K562 (cell line): ENCODE measurements around the gene KRTAP1-5. TPM values are rescaled to one million over a fixed set of nuclear protein-coding genes. Genes with fewer than 3 reads are reported as not detected.
A peak's percentile ranks its signal among the peaks of the same experiment; 100 is the strongest.

Source experiments
- EGR1 ChIP-seq: fragments of 450-650 bp; conservative IDR thresholded peaks from 2 replicates; pipeline ENCODE4 v1.6.1; 2017; ENCODE audit warnings: mild to moderate bottlenecking
- ESRRA ChIP-seq: fragments of 450-650 bp; IDR thresholded peaks from 2 replicates; pipeline ENCODE4 v1.6.1; 2014; ENCODE audit warnings: low read depth, mild to moderate bottlenecking, moderate library complexity, borderline replicate concordance
- FOS ChIP-seq: IDR thresholded peaks from 3 replicates; pipeline ENCODE4 v1.6.1; 2011; ENCODE audit not compliant: insufficient read length; ENCODE audit errors: extremely low read depth
- FOXK1 ChIP-seq: sonication (generic); formaldehyde crosslinking; IDR thresholded peaks from 2 replicates; pipeline ENCODE4 v1.8.0; 2022; ENCODE audit warnings: missing genetic modification reagents, mild to moderate bottlenecking, borderline replicate concordance
- L3MBTL2 ChIP-seq: fragments of 450-650 bp; IDR thresholded peaks from 2 replicates; pipeline ENCODE4 v1.6.1; 2016; ENCODE audit warnings: mild to moderate bottlenecking, moderate library complexity
- MYC ChIP-seq, 2 experiments: fragments of 250-450 bp in 1 of 2; sonication (Bioruptor Pico) in 1 of 2; IDR thresholded peaks; 2 replicates each; pipeline versions ENCODE4 v1.5.1 to v1.6.1; 2012 to 2021; ENCODE audit warnings: low read depth in 2 of 2, borderline replicate concordance in 1 of 2, improper control_type of control experiment in 1 of 2, low read length in 1 of 2, mild to moderate bottlenecking in 1 of 2, moderate library complexity in 1 of 2
- PHF21A ChIP-seq: fragments of 450-650 bp; IDR thresholded peaks from 2 replicates; pipeline ENCODE4 v1.6.1; 2017; ENCODE audit warnings: low read depth, borderline replicate concordance
- ZKSCAN8 ChIP-seq: fragments of 200-800 bp; sonication (Bioruptor generic); IDR thresholded peaks from 2 replicates; pipeline ENCODE4 v1.6.1; 2016; ENCODE audit warnings: missing genetic modification characterization, missing compliant biosample characterization
- ZNF175 ChIP-seq: fragments of 200-800 bp; sonication (Bioruptor generic); IDR thresholded peaks from 2 replicates; pipeline ENCODE4 v1.6.1; 2016; ENCODE audit warnings: low read depth, mild to moderate bottlenecking, missing genetic modification characterization, missing compliant biosample characterization
- ZNF197 ChIP-seq: fragments of 200-800 bp; sonication (Bioruptor generic); IDR thresholded peaks from 2 replicates; pipeline ENCODE4 v1.6.1; 2016; ENCODE audit warnings: low read depth, missing genetic modification characterization, missing compliant biosample characterization
- ZNF57 ChIP-seq: fragments of 450-650 bp; formaldehyde crosslinking; IDR thresholded peaks from 2 replicates; pipeline ENCODE4 v1.4.0; 2020; ENCODE audit warnings: mild to moderate bottlenecking, moderate library complexity
- polyA plus RNA-seq, 8 experiments: library from polyadenylated mRNA; depleted of rRNA in 4 of 8; stranded (reverse) in 5 of 8; unstranded in 3 of 8; fragments of >200 nt; fragmentation: Nextera tagmentation in 2 of 8; fragmentation: Illumina TruSeq in 1 of 8; extraction: Ambion mirVana in 2 of 8; extraction: Trizol in 1 of 8; gene quantifications; 2 replicates each; pipeline versions ENCODE4 v1.2.1 to v1.2.3, GENCODE V29; 2011 to 2014; ENCODE audit warnings: inconsistent platforms in 1 of 8, missing spikeins in 1 of 8
- total RNA-seq, 7 experiments: library from RNA; depleted of rRNA in 6 of 7; stranded (reverse); fragments of >200 nt in 6 of 7; fragmentation: Illumina TruSeq in 2 of 7; extraction: Trizol in 2 of 7; gene quantifications; 2 replicates each; pipeline versions ENCODE4 v1.2.1 to v1.2.3, GENCODE V29; 2011 to 2021; ENCODE audit warnings: low replicate concordance in 1 of 7
- TF ChIP-seq, protein P1 (sequence below): fragments of 450-650 bp; IDR thresholded peaks from 2 replicates; pipeline ENCODE4 v1.6.1; 2016; ENCODE audit warnings: mild to moderate bottlenecking
- TF ChIP-seq, protein P2 (sequence below), 3 experiments: fragments of 200-800 bp in 1 of 3; fragments of 250-450 bp in 1 of 3; fragments of 450-650 bp in 1 of 3; sonication (Bioruptor Pico) in 1 of 3; sonication (Bioruptor generic) in 1 of 3; formaldehyde crosslinking in 1 of 3; IDR thresholded peaks; 2 replicates each; pipeline versions ENCODE4 v1.6.1 to v1.8.0; 2016 to 2022; ENCODE audit warnings: mild to moderate bottlenecking in 2 of 3, missing genetic modification characterization in 2 of 3, missing compliant biosample characterization in 1 of 3, moderate library complexity in 1 of 3
- TF ChIP-seq, protein P3 (sequence below): fragments of 250-450 bp; sonication (Bioruptor Pico); IDR thresholded peaks from 2 replicates; pipeline ENCODE4 v1.5.1; 2021; ENCODE audit warnings: mild to moderate bottlenecking

Gene KRTAP1-5
- total and polyA plus RNA-seq, 9 of the 15 experiments (the other 6 are each of a cell fraction or from before 2014, with no cell fraction given) = not detected

GRCh38 chr17:41065829-41066624, 39.0 kb upstream of the KRTAP1-5 start, which contains the start of gene KRTAP2-4 (continued):
- TF ChIP-seq ZKSCAN8 (peak; percentile 49; the same call in 1 of the 2 replicates), FOS (peak; percentile 23), ZNF57 (CRISPR knock-in tag) (no peak), ESRRA (peak; percentile 93; the same call in 1 of the 2 replicates), EGR1 (no peak), FOXK1 (CRISPR knock-in tag) (no peak), L3MBTL2 (peak; percentile 99), MYC (IDR thresholded peaks at IDR 0.05; ENCODE audit: low read depth, low read length) (peak; percentile 73), MYC (CRISPR knock-in tag; IDR thresholded peaks at IDR 0.05; ENCODE audit: borderline replicate concordance, low read depth) (no peak), ZNF197 (CRISPR knock-in tag) (peak; percentile 82), PHF21A (no peak), ZNF175 (peak; percentile 72; the same call in 1 of the 2 replicates)
- TF ChIP-seq, protein P1, sequence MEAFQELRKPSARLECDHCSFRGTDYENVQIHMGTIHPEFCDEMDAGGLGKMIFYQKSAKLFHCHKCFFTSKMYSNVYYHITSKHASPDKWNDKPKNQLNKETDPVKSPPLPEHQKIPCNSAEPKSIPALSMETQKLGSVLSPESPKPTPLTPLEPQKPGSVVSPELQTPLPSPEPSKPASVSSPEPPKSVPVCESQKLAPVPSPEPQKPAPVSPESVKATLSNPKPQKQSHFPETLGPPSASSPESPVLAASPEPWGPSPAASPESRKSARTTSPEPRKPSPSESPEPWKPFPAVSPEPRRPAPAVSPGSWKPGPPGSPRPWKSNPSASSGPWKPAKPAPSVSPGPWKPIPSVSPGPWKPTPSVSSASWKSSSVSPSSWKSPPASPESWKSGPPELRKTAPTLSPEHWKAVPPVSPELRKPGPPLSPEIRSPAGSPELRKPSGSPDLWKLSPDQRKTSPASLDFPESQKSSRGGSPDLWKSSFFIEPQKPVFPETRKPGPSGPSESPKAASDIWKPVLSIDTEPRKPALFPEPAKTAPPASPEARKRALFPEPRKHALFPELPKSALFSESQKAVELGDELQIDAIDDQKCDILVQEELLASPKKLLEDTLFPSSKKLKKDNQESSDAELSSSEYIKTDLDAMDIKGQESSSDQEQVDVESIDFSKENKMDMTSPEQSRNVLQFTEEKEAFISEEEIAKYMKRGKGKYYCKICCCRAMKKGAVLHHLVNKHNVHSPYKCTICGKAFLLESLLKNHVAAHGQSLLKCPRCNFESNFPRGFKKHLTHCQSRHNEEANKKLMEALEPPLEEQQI = no peak
- TF ChIP-seq, protein P2, sequence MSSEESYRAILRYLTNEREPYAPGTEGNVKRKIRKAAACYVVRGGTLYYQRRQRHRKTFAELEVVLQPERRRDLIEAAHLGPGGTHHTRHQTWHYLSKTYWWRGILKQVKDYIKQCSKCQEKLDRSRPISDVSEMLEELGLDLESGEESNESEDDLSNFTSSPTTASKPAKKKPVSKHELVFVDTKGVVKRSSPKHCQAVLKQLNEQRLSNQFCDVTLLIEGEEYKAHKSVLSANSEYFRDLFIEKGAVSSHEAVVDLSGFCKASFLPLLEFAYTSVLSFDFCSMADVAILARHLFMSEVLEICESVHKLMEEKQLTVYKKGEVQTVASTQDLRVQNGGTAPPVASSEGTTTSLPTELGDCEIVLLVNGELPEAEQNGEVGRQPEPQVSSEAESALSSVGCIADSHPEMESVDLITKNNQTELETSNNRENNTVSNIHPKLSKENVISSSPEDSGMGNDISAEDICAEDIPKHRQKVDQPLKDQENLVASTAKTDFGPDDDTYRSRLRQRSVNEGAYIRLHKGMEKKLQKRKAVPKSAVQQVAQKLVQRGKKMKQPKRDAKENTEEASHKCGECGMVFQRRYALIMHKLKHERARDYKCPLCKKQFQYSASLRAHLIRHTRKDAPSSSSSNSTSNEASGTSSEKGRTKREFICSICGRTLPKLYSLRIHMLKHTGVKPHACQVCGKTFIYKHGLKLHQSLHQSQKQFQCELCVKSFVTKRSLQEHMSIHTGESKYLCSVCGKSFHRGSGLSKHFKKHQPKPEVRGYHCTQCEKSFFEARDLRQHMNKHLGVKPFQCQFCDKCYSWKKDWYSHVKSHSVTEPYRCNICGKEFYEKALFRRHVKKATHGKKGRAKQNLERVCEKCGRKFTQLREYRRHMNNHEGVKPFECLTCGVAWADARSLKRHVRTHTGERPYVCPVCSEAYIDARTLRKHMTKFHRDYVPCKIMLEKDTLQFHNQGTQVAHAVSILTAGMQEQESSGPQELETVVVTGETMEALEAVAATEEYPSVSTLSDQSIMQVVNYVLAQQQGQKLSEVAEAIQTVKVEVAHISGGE (CRISPR knock-in tag; IDR thresholded peaks at IDR 0.05) = peak in 1 of 3 experiments; percentile 44; a peak in 1 of 6 replicates
- TF ChIP-seq, protein P3, sequence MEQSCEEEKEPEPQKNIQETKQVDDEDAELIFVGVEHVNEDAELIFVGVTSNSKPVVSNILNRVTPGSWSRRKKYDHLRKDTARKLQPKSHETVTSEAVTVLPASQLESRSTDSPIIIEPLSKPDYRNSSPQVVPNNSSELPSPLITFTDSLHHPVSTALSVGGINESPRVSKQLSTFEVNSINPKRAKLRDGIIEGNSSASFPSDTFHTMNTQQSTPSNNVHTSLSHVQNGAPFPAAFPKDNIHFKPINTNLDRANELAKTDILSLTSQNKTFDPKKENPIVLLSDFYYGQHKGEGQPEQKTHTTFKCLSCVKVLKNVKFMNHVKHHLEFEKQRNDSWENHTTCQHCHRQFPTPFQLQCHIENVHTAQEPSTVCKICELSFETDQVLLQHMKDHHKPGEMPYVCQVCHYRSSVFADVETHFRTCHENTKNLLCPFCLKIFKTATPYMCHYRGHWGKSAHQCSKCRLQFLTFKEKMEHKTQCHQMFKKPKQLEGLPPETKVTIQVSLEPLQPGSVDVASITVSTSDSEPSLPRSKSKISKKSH (CRISPR knock-in tag) = no peak
